Measurements from ENCODE around the gene JPT1.

Gene JPT1

DNA sequence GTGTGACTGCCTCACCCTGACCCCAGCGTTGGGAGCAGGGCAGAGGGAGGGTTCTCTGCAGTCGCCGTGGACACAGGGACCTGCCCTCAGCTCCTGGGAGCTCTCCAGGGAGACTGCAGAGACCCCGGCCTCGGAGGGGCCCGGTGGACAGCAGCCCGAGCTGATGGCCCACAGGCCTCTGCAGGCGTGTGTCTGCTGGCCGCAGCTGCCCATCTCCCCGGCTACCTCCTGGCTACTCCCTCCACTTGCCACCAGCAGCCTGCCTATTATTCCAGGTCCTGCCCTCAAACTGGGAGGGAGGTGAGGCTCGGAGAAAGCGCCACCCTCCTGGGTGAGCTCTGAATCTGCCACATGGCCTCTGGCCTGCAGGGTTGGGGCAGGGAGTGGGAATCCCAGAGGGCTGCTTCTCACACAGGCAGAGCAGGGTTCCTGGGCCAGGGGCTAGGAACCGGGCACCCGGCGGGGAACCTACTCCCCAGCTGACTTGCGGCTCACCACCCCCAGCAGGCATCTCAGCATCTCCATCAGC, 59.4 kb downstream of the JPT1 start:
- H3K36me3 ChIP-seq (ENCODE audit: control insufficient read depth, insufficient read depth, low read length) = peaks cover 8% of the 10 kb centered on the region
- no peak overlapping the region for H3K4me3 ChIP-seq (ENCODE audit: low read depth, low read length)
- peaks cover 7% of the 10 kb centered on the region for H3K4me1 ChIP-seq (ENCODE audit: control insufficient read depth, insufficient read depth, low read length)
- H3K9me3 ChIP-seq (ENCODE audit: control insufficient read depth, insufficient read depth, low read length) = no peaks in the 10 kb centered on the region
- no peak overlapping the region for H3K9ac ChIP-seq (ENCODE audit: low read depth, low read length)
- H3K27me3 ChIP-seq (ENCODE audit: control insufficient read depth, insufficient read depth, low read length) = no peaks in the 10 kb centered on the region

DNA sequence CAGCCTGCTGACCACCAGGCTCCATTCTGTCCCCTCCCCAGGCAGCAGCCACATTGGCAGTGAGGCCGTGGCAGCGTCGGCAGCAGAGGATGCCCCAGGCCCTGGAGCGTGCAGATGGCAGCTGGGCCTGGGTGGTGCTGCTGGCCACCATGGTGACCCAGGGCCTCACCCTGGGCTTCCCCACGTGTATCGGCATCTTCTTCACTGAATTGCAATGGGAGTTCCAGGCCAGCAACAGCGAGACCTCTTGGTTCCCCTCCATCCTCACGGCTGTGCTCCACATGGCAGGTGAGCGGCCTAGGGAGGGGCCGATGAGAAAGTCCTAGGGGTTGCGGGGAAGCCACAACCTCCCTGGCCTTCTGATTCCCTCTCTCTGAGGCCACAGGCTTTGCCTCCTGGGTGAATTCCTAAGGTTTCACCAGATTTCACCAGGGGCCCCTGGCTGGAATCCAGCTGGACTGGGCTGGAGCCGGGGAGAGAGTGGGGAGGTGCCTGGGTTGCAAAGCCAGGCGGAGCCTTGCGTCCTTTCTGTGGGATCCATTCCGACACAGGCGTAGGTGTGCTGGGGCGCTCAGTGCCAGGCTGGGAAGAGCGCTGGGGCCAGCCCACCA, 60.7 kb downstream of the JPT1 start:
- H3K36me3 ChIP-seq (ENCODE audit: control insufficient read depth, insufficient read depth, low read length) = peaks cover under 1% of the 10 kb centered on the region
- no peaks in the 10 kb centered on the region for H3K27me3 ChIP-seq (ENCODE audit: control insufficient read depth, insufficient read depth, low read length)
- H3K9ac ChIP-seq (ENCODE audit: low read depth, low read length) = no peak overlapping the region
- no peaks in the 10 kb centered on the region for H3K9me3 ChIP-seq (ENCODE audit: control insufficient read depth, insufficient read depth, low read length)
- no peak overlapping the region for H3K4me3 ChIP-seq (ENCODE audit: low read depth, low read length)
- H3K4me1 ChIP-seq (ENCODE audit: control insufficient read depth, insufficient read depth, low read length) = peaks cover 13% of the 10 kb centered on the region

DNA sequence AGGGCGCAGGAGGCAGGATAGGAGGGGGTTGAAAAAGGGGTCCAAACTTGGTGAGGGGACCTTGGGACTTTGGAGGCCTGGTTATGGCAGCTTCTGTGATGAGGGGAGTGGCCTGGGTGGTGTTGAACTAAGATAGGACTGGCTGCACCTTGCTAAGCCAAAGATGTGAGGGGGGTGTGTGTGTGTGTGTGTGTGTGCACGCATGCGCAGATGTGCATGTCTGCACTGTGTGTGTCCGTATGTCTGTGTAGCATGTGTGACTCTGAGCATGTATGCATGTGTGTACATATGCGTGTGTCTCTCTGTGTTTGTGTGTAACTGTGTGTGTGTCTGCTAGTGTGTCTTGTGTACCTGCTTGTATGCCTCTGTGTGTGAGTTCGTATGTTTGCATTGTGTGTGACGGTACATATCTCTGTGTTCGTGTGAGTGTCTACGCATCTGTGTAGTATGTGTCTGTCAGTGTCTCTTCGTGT, 62.4 kb downstream of the JPT1 start:
- Histone ChIP-seq H3K9ac (ENCODE audit: low read depth, low read length) (no peak overlapping the region), H3K36me3 (ENCODE audit: control insufficient read depth, insufficient read depth, low read length) (no peaks in the 10 kb centered on the region), H3K4me1 (ENCODE audit: control insufficient read depth, insufficient read depth, low read length) (peaks cover 14% of the 10 kb centered on the region)

DNA sequence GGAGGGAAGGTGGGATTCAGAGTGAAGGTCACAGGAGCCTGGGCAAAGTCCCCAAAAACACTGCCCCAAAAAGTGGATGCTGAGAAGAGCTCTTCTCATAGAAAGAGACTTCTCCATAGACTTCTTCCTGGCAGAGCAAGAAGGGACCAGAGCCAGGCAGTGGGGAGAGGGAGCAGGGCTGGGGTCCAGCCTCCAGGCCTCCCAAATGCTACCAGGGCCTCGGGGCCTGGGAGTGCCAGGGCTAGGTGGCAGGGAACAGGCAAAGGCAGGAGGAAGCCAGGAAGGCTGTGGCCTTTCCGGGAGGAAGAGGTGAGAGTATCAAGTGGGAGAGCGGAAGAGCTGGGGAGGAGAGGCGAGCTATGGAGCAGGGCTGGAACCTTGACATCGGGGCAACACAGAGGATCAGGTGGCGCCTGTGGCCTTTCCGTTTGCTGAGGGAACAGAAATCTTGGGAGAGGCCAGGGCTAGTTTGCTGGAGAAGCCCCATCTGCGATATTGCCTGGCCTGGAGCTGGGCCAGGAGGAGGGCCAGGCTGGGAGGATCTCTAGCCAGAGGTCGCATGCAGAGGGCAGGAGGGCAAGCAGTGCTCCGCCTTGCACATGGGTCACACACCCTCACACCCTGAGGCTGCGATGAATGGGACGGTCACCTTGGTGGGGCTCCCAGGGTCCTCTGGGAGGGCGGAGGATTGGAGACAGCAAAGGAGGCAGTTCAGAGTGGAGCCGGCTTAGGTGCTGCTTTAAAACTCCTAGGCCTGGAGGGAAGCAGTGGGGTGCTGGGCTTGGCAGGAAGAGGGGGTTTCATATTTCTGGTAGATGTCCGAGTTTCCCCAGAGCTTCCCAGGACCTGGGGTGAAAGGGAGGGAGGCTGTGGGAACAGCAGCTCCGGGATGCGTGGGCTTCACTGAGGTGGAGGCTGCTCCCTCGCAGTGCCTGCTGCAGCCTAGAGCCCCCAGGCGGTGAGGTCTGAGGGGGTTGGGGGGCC, 63.1 kb downstream of the JPT1 start:
- Histone ChIP-seq H3K9me3 (ENCODE audit: control insufficient read depth, insufficient read depth, low read length) (no peaks in the 10 kb centered on the region), H3K36me3 (ENCODE audit: control insufficient read depth, insufficient read depth, low read length) (no peaks in the 10 kb centered on the region), H3K9ac (ENCODE audit: low read depth, low read length) (peak overlapping the region; percentile 54), H3K4me3 (ENCODE audit: low read depth, low read length) (no peak overlapping the region), H3K27me3 (ENCODE audit: control insufficient read depth, insufficient read depth, low read length) (no peaks in the 10 kb centered on the region), H3K4me1 (ENCODE audit: control insufficient read depth, insufficient read depth, low read length) (peaks cover 14% of the 10 kb centered on the region)

More for the DNA sequence above, 62.4 kb downstream of the JPT1 start:
- no peaks in the 10 kb centered on the region for H3K9me3 ChIP-seq (ENCODE audit: control insufficient read depth, insufficient read depth, low read length)
- no peaks in the 10 kb centered on the region for H3K27me3 ChIP-seq (ENCODE audit: control insufficient read depth, insufficient read depth, low read length)
- no peak overlapping the region for H3K4me3 ChIP-seq (ENCODE audit: low read depth, low read length)

DNA sequence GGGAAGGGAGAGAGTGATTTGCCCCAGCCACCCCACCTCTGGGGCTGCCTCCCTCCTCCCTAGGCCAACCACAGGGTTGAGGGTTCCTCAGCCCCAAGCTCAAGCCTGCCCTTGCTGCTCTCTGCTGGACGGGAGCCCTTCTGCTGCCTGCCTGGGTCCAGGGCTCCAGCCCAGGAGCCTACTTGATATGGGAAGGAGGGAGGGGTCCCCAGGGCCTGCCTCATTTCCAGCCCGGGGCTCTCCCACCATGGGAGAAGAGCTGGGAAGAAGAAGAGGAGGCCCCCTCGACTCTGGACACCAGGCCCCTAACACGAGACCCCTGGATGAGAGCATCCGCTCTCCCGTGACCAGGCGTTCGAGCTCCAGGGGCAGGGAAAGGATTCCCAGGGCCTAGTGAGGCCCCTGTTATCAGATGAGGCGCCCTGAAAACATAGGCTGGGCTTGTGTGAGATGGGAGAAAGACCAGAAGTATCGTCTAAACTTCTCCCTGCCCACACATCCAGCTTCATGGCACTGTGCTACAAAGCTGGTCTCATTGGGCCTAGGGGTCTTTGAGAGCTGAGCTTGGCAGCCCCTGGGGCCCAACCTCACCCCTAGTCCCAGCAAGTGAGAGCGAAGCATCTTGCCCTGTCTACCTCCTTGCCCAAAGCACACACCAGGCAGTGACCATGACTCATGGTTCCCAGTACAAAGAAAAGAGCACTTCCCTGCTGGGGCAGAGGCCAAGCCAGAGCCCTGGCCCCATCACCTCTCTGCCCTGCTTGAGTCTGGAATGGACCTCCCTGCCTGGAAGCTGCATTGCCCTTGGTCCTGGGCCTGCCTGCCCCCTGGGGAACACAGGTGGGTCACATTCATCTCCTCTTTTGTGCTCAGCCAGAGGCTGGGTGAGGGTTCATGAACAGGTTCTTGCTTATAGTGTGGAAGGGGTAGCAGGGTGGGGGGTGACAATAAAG, 65.6 kb downstream of the JPT1 start:
- Histone ChIP-seq H3K9me3 (ENCODE audit: control insufficient read depth, insufficient read depth, low read length) (no peaks in the 10 kb centered on the region), H3K9ac (ENCODE audit: low read depth, low read length) (peak overlapping the region; percentile 87), H3K36me3 (ENCODE audit: control insufficient read depth, insufficient read depth, low read length) (no peaks in the 10 kb centered on the region), H3K27me3 (ENCODE audit: control insufficient read depth, insufficient read depth, low read length) (no peaks in the 10 kb centered on the region), H3K4me1 (ENCODE audit: control insufficient read depth, insufficient read depth, low read length) (peaks cover 14% of the 10 kb centered on the region), H3K4me3 (ENCODE audit: low read depth, low read length) (peak overlapping the region; percentile 78)

DNA sequence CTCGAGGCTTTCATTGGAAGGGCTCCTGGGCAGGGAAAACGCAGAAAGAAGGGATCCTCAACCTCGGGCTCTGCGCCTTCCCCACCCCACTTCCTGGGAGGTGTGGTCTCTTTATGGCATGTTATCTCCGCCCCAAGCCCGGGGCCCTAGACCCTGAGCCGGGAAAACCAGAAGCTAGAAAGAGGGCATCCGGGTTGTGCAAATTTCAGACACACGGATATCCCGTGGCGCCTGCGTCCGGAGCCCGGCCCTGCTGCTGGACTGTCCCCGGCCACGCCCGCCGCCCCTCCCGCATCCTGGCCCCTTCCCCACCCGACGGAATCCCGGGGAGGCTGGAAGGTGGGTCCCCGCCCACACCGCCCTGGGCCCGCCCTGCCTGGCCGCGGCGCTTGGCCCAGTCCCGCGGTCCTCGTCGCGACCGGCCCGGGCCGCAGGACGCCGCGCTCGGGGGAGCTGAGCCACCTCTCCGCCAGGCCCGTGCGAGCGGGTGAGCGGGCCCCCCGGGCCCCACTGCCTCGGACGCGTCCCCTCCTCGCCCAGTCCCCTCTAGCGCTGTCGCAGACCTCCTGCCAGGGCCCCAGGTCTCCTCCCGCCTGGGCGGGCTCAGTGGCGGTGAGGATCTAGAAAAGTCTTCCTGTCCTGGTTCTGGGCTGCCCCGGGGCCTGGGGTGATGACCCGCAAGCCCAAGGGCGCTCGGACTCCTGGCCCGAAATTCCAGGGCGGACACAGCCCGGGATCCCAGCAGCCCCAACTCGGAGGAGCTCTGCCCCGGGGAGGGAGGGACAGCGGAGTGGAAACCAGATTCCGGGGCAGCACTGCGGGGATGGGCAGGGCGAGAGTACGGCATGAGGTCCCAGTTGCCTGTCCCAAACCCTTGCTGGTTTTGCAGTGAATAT, 66.5 kb downstream of the JPT1 start, which contains the start of gene SLC16A5:
Gene SLC16A5, plus strand, starts transcription at position 397 of the 896 bp plus-strand sequence. CDS start 5,683 bp downstream, outside the sequence.
- H3K4me1 ChIP-seq (ENCODE audit: control insufficient read depth, insufficient read depth, low read length) = peaks cover 14% of the 10 kb centered on the region
- peak within 1 kb of the TSS; percentile 88 for H3K9ac ChIP-seq (ENCODE audit: low read depth, low read length)
- peak within 1 kb of the TSS; percentile 78 for H3K4me3 ChIP-seq (ENCODE audit: low read depth, low read length)
- H3K9me3 ChIP-seq (ENCODE audit: control insufficient read depth, insufficient read depth, low read length) = no peaks in the 10 kb centered on the region
- no peaks in the 10 kb centered on the region for H3K27me3 ChIP-seq (ENCODE audit: control insufficient read depth, insufficient read depth, low read length)
- H3K36me3 ChIP-seq (ENCODE audit: control insufficient read depth, insufficient read depth, low read length) = no peaks in the 10 kb centered on the region

DNA sequence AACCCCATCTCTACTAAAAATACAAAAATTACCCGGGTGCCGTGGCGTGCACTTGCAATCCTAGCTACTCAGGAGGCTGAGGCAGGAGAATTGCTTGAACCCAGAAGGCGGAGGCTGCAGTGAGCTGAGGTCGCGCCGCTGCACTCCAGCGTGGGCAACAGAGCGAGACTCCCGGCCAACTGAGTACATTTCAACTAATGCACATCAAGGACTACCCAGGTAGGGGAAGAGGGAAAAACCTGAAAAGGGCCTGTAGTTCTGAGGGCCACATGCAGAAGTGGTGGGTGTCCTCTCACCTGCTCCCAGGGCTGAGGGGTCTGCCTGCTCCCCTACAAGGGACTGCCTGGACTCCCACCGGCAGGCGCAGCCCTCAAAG, 67.1 kb downstream of the JPT1 start:
- Histone ChIP-seq H3K9ac (ENCODE audit: low read depth, low read length) (peak overlapping the region; percentile 88), H3K4me1 (ENCODE audit: control insufficient read depth, insufficient read depth, low read length) (peaks cover 17% of the 10 kb centered on the region), H3K4me3 (ENCODE audit: low read depth, low read length) (peak overlapping the region; percentile 78), H3K9me3 (ENCODE audit: control insufficient read depth, insufficient read depth, low read length) (no peaks in the 10 kb centered on the region), H3K27me3 (ENCODE audit: control insufficient read depth, insufficient read depth, low read length) (no peaks in the 10 kb centered on the region), H3K36me3 (ENCODE audit: control insufficient read depth, insufficient read depth, low read length) (no peaks in the 10 kb centered on the region)

DNA sequence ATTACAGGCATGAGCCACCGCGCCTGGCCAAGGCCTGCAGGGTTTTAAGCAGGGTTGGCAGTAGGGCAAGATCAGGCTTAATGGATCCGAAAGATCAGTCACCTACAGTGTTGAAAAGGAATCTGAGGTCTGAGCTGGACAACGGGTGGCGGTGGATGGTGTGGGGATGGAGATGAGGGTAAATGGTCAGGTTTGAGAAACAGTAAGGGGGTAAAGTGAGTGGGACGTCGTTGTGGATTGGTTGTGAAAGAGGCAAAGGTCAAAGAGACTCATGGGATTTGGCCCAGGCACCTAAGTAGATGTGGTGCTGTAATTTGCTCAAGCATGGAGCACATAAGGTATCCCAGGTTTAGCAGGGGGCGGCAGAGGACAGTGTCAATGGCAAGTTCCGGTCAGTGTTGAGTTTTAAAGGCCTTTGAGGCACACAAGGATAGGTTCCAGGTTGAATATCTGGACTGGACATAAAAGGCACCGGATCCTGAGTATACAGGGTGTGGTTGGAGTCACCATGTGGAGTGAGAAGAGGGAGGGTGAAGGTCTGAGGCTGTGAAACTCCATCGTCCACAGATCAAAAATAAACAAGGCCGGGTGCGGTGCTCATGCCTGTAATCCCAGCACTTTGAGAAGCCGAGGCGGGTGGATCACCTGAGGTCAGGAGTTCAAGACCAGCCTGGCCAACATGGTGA, 67.7 kb downstream of the JPT1 start:
- H3K9me3 ChIP-seq (ENCODE audit: control insufficient read depth, insufficient read depth, low read length) = no peaks in the 10 kb centered on the region
- no peaks in the 10 kb centered on the region for H3K27me3 ChIP-seq (ENCODE audit: control insufficient read depth, insufficient read depth, low read length)
- no peaks in the 10 kb centered on the region for H3K36me3 ChIP-seq (ENCODE audit: control insufficient read depth, insufficient read depth, low read length)
- H3K4me3 ChIP-seq (ENCODE audit: low read depth, low read length) = no peak overlapping the region
- H3K4me1 ChIP-seq (ENCODE audit: control insufficient read depth, insufficient read depth, low read length) = peaks cover 17% of the 10 kb centered on the region
- H3K9ac ChIP-seq (ENCODE audit: low read depth, low read length) = peak overlapping the region; percentile 16

All from iPS-15b (cell line).